ENCODE results near the gene MOB3C. TPM values are rescaled to one million over a fixed set of nuclear protein-coding genes. Genes with fewer than 3 reads are reported as not detected.

MOB3C gene
- polyA plus RNA-seq, 1 experiment, result 11.6 TPM

- DNase-seq (ENCODE audit: low read depth), result no peak
- TF ChIP-seq, protein P1, sequence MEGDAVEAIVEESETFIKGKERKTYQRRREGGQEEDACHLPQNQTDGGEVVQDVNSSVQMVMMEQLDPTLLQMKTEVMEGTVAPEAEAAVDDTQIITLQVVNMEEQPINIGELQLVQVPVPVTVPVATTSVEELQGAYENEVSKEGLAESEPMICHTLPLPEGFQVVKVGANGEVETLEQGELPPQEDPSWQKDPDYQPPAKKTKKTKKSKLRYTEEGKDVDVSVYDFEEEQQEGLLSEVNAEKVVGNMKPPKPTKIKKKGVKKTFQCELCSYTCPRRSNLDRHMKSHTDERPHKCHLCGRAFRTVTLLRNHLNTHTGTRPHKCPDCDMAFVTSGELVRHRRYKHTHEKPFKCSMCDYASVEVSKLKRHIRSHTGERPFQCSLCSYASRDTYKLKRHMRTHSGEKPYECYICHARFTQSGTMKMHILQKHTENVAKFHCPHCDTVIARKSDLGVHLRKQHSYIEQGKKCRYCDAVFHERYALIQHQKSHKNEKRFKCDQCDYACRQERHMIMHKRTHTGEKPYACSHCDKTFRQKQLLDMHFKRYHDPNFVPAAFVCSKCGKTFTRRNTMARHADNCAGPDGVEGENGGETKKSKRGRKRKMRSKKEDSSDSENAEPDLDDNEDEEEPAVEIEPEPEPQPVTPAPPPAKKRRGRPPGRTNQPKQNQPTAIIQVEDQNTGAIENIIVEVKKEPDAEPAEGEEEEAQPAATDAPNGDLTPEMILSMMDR (IDR thresholded peaks at IDR 0.05; ENCODE audit: insufficient read depth, low read depth, low read length), result no peak
- H3K36me3 ChIP-seq (ENCODE audit: control insufficient read depth, insufficient read depth, low read length), result peaks cover 19% of the 10 kb centered on the region
- H3K27me3 ChIP-seq (ENCODE audit: control insufficient read depth, insufficient read depth, low read length), result no peaks in the 10 kb centered on the region
- H3K4me3 ChIP-seq (ENCODE audit: low read depth, low read length), result no peak overlapping the region
- POLR2A ChIA-PET, result interaction anchor here (0.6 kb wide), 1 partner anchor 19 kb away, joined by 16 read pairs; the partner anchor contains the start of gene MKNK1
- CTCF ChIA-PET, result interaction anchor here (1.3 to 1.6 kb wide), 2 partner anchors 9 to 14 kb away, joined by 3 to 4 read pairs; no protein-coding TSS in a partner anchor
These were observed 31.2 kb downstream of the MOB3C start for GRCh38 chr1:46585312-46585938.

- TF ChIP-seq, protein P1 (IDR thresholded peaks at IDR 0.05; ENCODE audit: insufficient read depth, low read depth, low read length), result no peak
- Histone ChIP-seq H3K27me3 (ENCODE audit: control insufficient read depth, insufficient read depth, low read length) (no peaks in the 10 kb centered on the region), H3K36me3 (ENCODE audit: control insufficient read depth, insufficient read depth, low read length) (peaks cover 14% of the 10 kb centered on the region), H3K4me3 (ENCODE audit: low read depth, low read length) (no peak overlapping the region)
- ChIA-PET POLR2A (no interaction called here), CTCF (interaction anchor here (1.0 to 1.2 kb wide), 2 partner anchors 32 to 66 kb away, joined by 3 read pairs; partner anchors contain the start of gene KNCN)
- no peak for DNase-seq (ENCODE audit: low read depth)
These were observed 33.1 kb downstream of the MOB3C start for GRCh38 chr1:46583494-46583893.

GRCh38 chr1:46582972-46583371, 33.6 kb downstream of the MOB3C start:
- TF ChIP-seq, protein P1 (IDR thresholded peaks at IDR 0.05; ENCODE audit: insufficient read depth, low read depth, low read length), result no peak
- DNase-seq (ENCODE audit: low read depth), result no peak
- CTCF ChIA-PET, result interaction anchor here (0.6 to 1.2 kb wide), 3 partner anchors 21 to 67 kb away, joined by 3 read pairs; partner anchors contain the start of genes KNCN and MKNK1
- no peak overlapping the region for H3K4me3 ChIP-seq (ENCODE audit: low read depth, low read length)
- H3K27me3 ChIP-seq (ENCODE audit: control insufficient read depth, insufficient read depth, low read length), result no peaks in the 10 kb centered on the region
- H3K36me3 ChIP-seq (ENCODE audit: control insufficient read depth, insufficient read depth, low read length), result peaks cover 14% of the 10 kb centered on the region
- POLR2A ChIA-PET, result no interaction called here

- ChIA-PET CTCF (no interaction called here), POLR2A (no interaction called here)
- Histone ChIP-seq H3K4me3 (ENCODE audit: low read depth, low read length) (no peak overlapping the region), H3K27me3 (ENCODE audit: control insufficient read depth, insufficient read depth, low read length) (no peaks in the 10 kb centered on the region), H3K36me3 (ENCODE audit: control insufficient read depth, insufficient read depth, low read length) (peaks cover 14% of the 10 kb centered on the region)
- TF ChIP-seq, protein P1 (IDR thresholded peaks at IDR 0.05; ENCODE audit: insufficient read depth, low read depth, low read length), result no peak
- DNase-seq (ENCODE audit: low read depth), result no peak
These were observed 34.7 kb downstream of the MOB3C start for GRCh38 chr1:46581681-46582455.

All from BJ (cell line).